SU-DHL-6 (cell line): ENCODE data around the gene CLDN17.

Experiments used
- EZH2phosphoT487 ChIP-seq: fragments of 200-600 bp; sonication (generic), shearing (Covaris generic); conservative IDR thresholded peaks from 2 replicates; pipeline ENCODE4 v1.6.1; 2018; ENCODE audit warnings: mild to moderate bottlenecking, antibody characterized with exemption, low read length, moderate library complexity, mixed read lengths
- TF ChIP-seq, protein P1 (sequence below): fragments of 200-600 bp; sonication (generic); IDR thresholded peaks from one replicate; pipeline ENCODE4 v1.5.1; 2017; ENCODE audit warnings: antibody characterized with exemption, mild to moderate bottlenecking, low read length, moderate library complexity; ENCODE audit not compliant: insufficient read depth, poor library complexity, severe bottlenecking

DNA sequence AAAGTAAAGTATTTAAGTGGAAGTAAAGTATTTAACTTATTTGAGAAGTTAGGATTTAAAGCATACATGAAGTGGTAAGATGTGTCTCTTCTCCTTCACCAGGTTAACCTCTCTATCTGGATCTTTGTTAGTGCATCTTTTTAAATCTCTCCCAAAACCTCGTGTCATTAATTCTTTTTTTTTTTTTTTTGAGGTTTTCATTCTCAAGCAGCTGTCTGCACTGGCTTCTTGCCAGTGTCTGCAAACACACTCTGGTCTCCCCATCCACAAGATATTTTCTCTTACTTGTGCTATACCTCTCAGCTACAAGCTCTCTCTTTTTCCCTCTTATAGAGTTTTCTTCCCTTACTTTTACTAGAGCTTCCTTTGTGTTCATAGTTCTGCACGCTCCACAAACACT, 49.0 kb downstream of the CLDN17 start:
- no peak for TF ChIP-seq EZH2phosphoT487
- TF ChIP-seq, protein P1, sequence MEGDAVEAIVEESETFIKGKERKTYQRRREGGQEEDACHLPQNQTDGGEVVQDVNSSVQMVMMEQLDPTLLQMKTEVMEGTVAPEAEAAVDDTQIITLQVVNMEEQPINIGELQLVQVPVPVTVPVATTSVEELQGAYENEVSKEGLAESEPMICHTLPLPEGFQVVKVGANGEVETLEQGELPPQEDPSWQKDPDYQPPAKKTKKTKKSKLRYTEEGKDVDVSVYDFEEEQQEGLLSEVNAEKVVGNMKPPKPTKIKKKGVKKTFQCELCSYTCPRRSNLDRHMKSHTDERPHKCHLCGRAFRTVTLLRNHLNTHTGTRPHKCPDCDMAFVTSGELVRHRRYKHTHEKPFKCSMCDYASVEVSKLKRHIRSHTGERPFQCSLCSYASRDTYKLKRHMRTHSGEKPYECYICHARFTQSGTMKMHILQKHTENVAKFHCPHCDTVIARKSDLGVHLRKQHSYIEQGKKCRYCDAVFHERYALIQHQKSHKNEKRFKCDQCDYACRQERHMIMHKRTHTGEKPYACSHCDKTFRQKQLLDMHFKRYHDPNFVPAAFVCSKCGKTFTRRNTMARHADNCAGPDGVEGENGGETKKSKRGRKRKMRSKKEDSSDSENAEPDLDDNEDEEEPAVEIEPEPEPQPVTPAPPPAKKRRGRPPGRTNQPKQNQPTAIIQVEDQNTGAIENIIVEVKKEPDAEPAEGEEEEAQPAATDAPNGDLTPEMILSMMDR: no peak
